OCI-LY7 (cell line): ENCODE measurements around the gene HLA-DPA1. TPM values are rescaled to one million over a fixed set of nuclear protein-coding genes. Genes with fewer than 3 reads are reported as not detected.

ENCODE experiments used
- BruUV-seq: library from RNA; stranded (reverse); fragments of 400-500 nt; replicated peaks from 2 replicates; lab custom pipeline; 2021; lab: Mats Ljungman, UMichigan
- CTCF ChIA-PET: fragments of 300-600 bp; sonication (Branson Sonifier 250); formaldehyde crosslinking; loops from one replicate; lab custom pipeline; 2022; ENCODE audit warnings: antibody characterized with exemption; ENCODE audit not compliant: unreplicated experiment; lab: Charles Lee
- POLR2A ChIA-PET: fragments of 300-600 bp; sonication (Branson Sonifier 250); formaldehyde crosslinking; loops from one replicate; lab custom pipeline; 2022; ENCODE audit warnings: antibody characterized with exemption; lab: Charles Lee
- DNase-seq: peaks from one replicate; pipeline ENCODE4 v3.0.0-alpha.2; 2015; ENCODE audit warnings: low spot score
- H2AFZ ChIP-seq: fragments of 200-600 bp; sonication (generic), shearing (Covaris generic); 2 replicates; pipeline ENCODE4 v1.6.1; 2014; ENCODE audit warnings: mild to moderate bottlenecking, antibody characterized with exemption, low read length, moderate library complexity
- H3K27ac ChIP-seq: fragments of 200-600 bp; sonication (generic); 2 replicates; pipeline ENCODE4 v1.5.1; 2014; ENCODE audit warnings: mixed run types, low read depth, mild to moderate bottlenecking, moderate library complexity, low read length, inconsistent platforms; ENCODE audit not compliant: poor library complexity, severe bottlenecking
- H3K36me3 ChIP-seq: fragments of 200-600 bp; sonication (generic); 2 replicates; pipeline ENCODE4 v1.6.1; 2014; ENCODE audit warnings: mild to moderate bottlenecking, antibody characterized with exemption, low read length, moderate library complexity, mixed read lengths; ENCODE audit not compliant: insufficient read depth
- H3K4me1 ChIP-seq: fragments of 200-600 bp; sonication (generic); 2 replicates; pipeline ENCODE4 v1.5.1; 2014; ENCODE audit warnings: mild to moderate bottlenecking, low read length; ENCODE audit not compliant: insufficient read depth, poor library complexity, severe bottlenecking
- H3K4me2 ChIP-seq: fragments of 200-600 bp; sonication (generic); 2 replicates; pipeline ENCODE4 v1.6.1; 2014; ENCODE audit warnings: mild to moderate bottlenecking, low read length
- H3K4me3 ChIP-seq: fragments of 200-600 bp; sonication (generic); 2 replicates; pipeline ENCODE4 v1.5.1; 2014; ENCODE audit warnings: mild to moderate bottlenecking, low read depth, low read length; ENCODE audit not compliant: poor library complexity, severe bottlenecking
- H3K79me2 ChIP-seq: fragments of 200-600 bp; sonication (generic); 2 replicates; pipeline ENCODE4 v1.6.1; 2016; ENCODE audit warnings: low read depth, mild to moderate bottlenecking, low read length, moderate library complexity, mixed read lengths; ENCODE audit not compliant: insufficient read depth
- H3K9me2 ChIP-seq: fragments of 200-600 bp; sonication (generic); 2 replicates; pipeline ENCODE4 v1.6.1; 2016; ENCODE audit warnings: mild to moderate bottlenecking, low read length, mixed read lengths; ENCODE audit not compliant: insufficient read depth
- H3K9me3 ChIP-seq: fragments of 200-600 bp; sonication (generic); 2 replicates; pipeline ENCODE4 v1.6.1; 2014; ENCODE audit warnings: mild to moderate bottlenecking, mixed run types, low read length, mixed read lengths
- H4K20me1 ChIP-seq: fragments of 200-600 bp; sonication (generic); 2 replicates; pipeline ENCODE4 v1.6.1; 2014; ENCODE audit warnings: mild to moderate bottlenecking, antibody characterized with exemption, low read length, moderate library complexity, mixed read lengths; ENCODE audit not compliant: insufficient read depth
- CTCF ChIP-seq: fragments of 200-600 bp; sonication (generic); conservative IDR thresholded peaks from 2 replicates; pipeline ENCODE4 v1.5.1; 2014; ENCODE audit warnings: mild to moderate bottlenecking, antibody characterized with exemption, low read length, moderate library complexity, mixed read lengths
- EZH2phosphoT487 ChIP-seq: fragments of 200-600 bp; sonication (generic); IDR thresholded peaks from 2 replicates; pipeline ENCODE4 v1.6.1; 2018; ENCODE audit warnings: low read depth, borderline replicate concordance, mild to moderate bottlenecking, mixed run types, antibody characterized with exemption, low read length, moderate library complexity, mixed read lengths
- intact Hi-C: fragments of 100-400 bp; cut with micrococcal nuclease; formaldehyde crosslinking; loops from one replicate; pipeline ENCODE4 v1.10.0; 2022; ENCODE audit not compliant: unreplicated experiment
- total RNA-seq, 2 experiments: library from RNA; depleted of rRNA in 1 of 2; stranded (reverse); fragments of >200 nt in 1 of 2; shearing (Covaris generic) in 1 of 2; gene quantifications; 2 replicates each; pipeline ENCODE4 v1.2.3, GENCODE V29; 2014 to 2022

Gene HLA-DPA1
- total RNA-seq, 2 experiments from 2014 or later, result 253 to 388 TPM

GRCh38 chr6:33049323-33050013, 24.0 kb downstream of the HLA-DPA1 start:
- ChIA-PET CTCF (interaction anchor here (0.9 to 1.4 kb wide), 3 partner anchors 13 to 100 kb away, joined by 3 read pairs; no protein-coding TSS in a partner anchor), POLR2A (interaction anchor here (0.7 to 2.6 kb wide), 4 partner anchors 19 to 33 kb away, joined by 3 to 12 read pairs (median 4); partner anchors contain the start of gene HLA-DPA1)
- BruUV-seq, result no TSS peak
- H3K4me1 ChIP-seq, result peaks cover 3% of the 10 kb centered on the region
- no peaks in the 10 kb centered on the region for H4K20me1 ChIP-seq
- no peak overlapping the region for H2AFZ ChIP-seq
- no peak overlapping the region for H3K4me3 ChIP-seq
- no peaks in the 10 kb centered on the region for H3K36me3 ChIP-seq
- no peak overlapping the region for H3K27ac ChIP-seq
- DNase-seq, result peak; percentile 44
- H3K79me2 ChIP-seq, result no peaks in the 10 kb centered on the region
- H3K9me3 ChIP-seq, result peaks cover 22% of the 10 kb centered on the region; the same call in 1 of the 2 replicates
- peak; percentile 81 for TF ChIP-seq CTCF
- no peak for TF ChIP-seq EZH2phosphoT487
- no peak overlapping the region for H3K4me2 ChIP-seq
- intact Hi-C loops, result loop anchor here (2.0 kb wide), 1 partner anchor 35 kb away; no protein-coding TSS in a partner anchor
- no peaks in the 10 kb centered on the region for H3K9me2 ChIP-seq

- H3K9me2 ChIP-seq, result no peaks in the 10 kb centered on the region
- no peaks in the 10 kb centered on the region for H3K79me2 ChIP-seq
- TF ChIP-seq EZH2phosphoT487, result no peak
- TF ChIP-seq CTCF, result no peak
- no peak overlapping the region for H3K27ac ChIP-seq
- no peak for DNase-seq
- no peaks in the 10 kb centered on the region; the same call in 1 of the 2 replicates for H3K36me3 ChIP-seq
- no peaks in the 10 kb centered on the region for H3K4me1 ChIP-seq
- peaks cover 9% of the 10 kb centered on the region for H3K9me3 ChIP-seq
- H4K20me1 ChIP-seq, result no peaks in the 10 kb centered on the region
- H3K4me3 ChIP-seq, result no peak overlapping the region
- H3K4me2 ChIP-seq, result no peak overlapping the region
- POLR2A ChIA-PET, result interaction anchor here (1.2 kb wide), 1 partner anchor 27 kb away, joined by 7 read pairs; no protein-coding TSS in a partner anchor
- no peak overlapping the region for H2AFZ ChIP-seq
- CTCF ChIA-PET, result no interaction called here
- intact Hi-C loops, result no loop called here
- BruUV-seq, result no TSS peak
These were observed 33.3 kb downstream of the HLA-DPA1 start for GRCh38 chr6:33040157-33040556.

- TF ChIP-seq CTCF, result no peak
- no peak for TF ChIP-seq EZH2phosphoT487
- peaks cover 3% of the 10 kb centered on the region for H3K4me1 ChIP-seq
- H3K79me2 ChIP-seq, result no peaks in the 10 kb centered on the region
- ChIA-PET CTCF (interaction anchor here (1.1 kb wide), 1 partner anchor 13 kb away, joined by 3 read pairs; no protein-coding TSS in a partner anchor), POLR2A (interaction anchor here (0.6 kb wide), 1 partner anchor 233 kb away, joined by 3 read pairs; no protein-coding TSS in a partner anchor)
- no peak overlapping the region for H3K4me3 ChIP-seq
- no peak for DNase-seq
- no peaks in the 10 kb centered on the region; the same call in 1 of the 2 replicates for H3K36me3 ChIP-seq
- intact Hi-C loops, result no loop called here
- H3K4me2 ChIP-seq, result no peak overlapping the region
- no peak overlapping the region for H2AFZ ChIP-seq
- BruUV-seq, result no TSS peak
- H4K20me1 ChIP-seq, result no peaks in the 10 kb centered on the region
- H3K27ac ChIP-seq, result no peak overlapping the region
- H3K9me2 ChIP-seq, result no peaks in the 10 kb centered on the region
- H3K9me3 ChIP-seq, result peaks cover 18% of the 10 kb centered on the region
These were observed 36.9 kb downstream of the HLA-DPA1 start for GRCh38 chr6:33036535-33036934.
